ENCODE data around the gene CNNM3. TPM values are rescaled to one million over a fixed set of nuclear protein-coding genes. Genes with fewer than 3 reads are reported as not detected.

Gene CNNM3
- total RNA-seq, 2 experiments from 2014 or later: 13.5 to 18.6 TPM

GRCh38 chr2:96876269-96877041 lies 60.4 kb downstream of the CNNM3 start:
- BruUV-seq (replicated peaks): no TSS peak

GRCh38 chr2:96877042-96877451 lies 61.0 kb downstream of the CNNM3 start:
- no peaks in the 10 kb centered on the region for H3K9me2 ChIP-seq (ENCODE audit: insufficient read depth, low read length)
- no peak overlapping the region for H3K4me3 ChIP-seq (ENCODE audit: low read depth, low read length, poor library complexity, severe bottlenecking)
- ChIA-PET CTCF (ENCODE audit: unreplicated experiment) (no interaction called here), POLR2A (no interaction called here)
- no peak for TF ChIP-seq CTCF (conservative IDR thresholded peaks at IDR 0.05; ENCODE audit: low read length)
- no peak for TF ChIP-seq EZH2phosphoT487 (IDR thresholded peaks at IDR 0.05; ENCODE audit: borderline replicate concordance, low read depth, low read length)
- peaks cover 3% of the 10 kb centered on the region for H3K4me1 ChIP-seq (ENCODE audit: insufficient read depth, low read length, poor library complexity, severe bottlenecking)
- H3K79me2 ChIP-seq (ENCODE audit: insufficient read depth, low read depth, low read length): no peaks in the 10 kb centered on the region
- H2AFZ ChIP-seq (ENCODE audit: low read length): no peak overlapping the region
- DNase-seq (ENCODE audit: low spot score): no peak
- H3K4me2 ChIP-seq (ENCODE audit: low read length): no peak overlapping the region
- BruUV-seq (replicated peaks): no TSS peak
- H3K9me3 ChIP-seq (ENCODE audit: low read length): no peaks in the 10 kb centered on the region
- H3K36me3 ChIP-seq (ENCODE audit: insufficient read depth, low read length): no peaks in the 10 kb centered on the region
- no peak overlapping the region for H3K27ac ChIP-seq (ENCODE audit: low read depth, low read length, poor library complexity, severe bottlenecking)
- no peaks in the 10 kb centered on the region for H4K20me1 ChIP-seq (ENCODE audit: insufficient read depth, low read length)
- intact Hi-C loops (cut with micrococcal nuclease; ENCODE audit: unreplicated experiment): no loop called here

More at GRCh38 chr2:96876269-96877041, 60.4 kb downstream of the CNNM3 start:
- intact Hi-C loops (cut with micrococcal nuclease; ENCODE audit: unreplicated experiment): no loop called here
- Histone ChIP-seq H4K20me1 (ENCODE audit: insufficient read depth, low read length) (no peaks in the 10 kb centered on the region), H3K4me1 (ENCODE audit: insufficient read depth, low read length, poor library complexity, severe bottlenecking) (peaks cover 3% of the 10 kb centered on the region), H3K79me2 (ENCODE audit: insufficient read depth, low read depth, low read length) (no peaks in the 10 kb centered on the region), H2AFZ (ENCODE audit: low read length) (no peak overlapping the region), H3K9me3 (ENCODE audit: low read length) (no peaks in the 10 kb centered on the region), H3K36me3 (ENCODE audit: insufficient read depth, low read length) (no peaks in the 10 kb centered on the region), H3K4me2 (ENCODE audit: low read length) (no peak overlapping the region), H3K27ac (ENCODE audit: low read depth, low read length, poor library complexity, severe bottlenecking) (no peak overlapping the region), H3K9me2 (ENCODE audit: insufficient read depth, low read length) (no peaks in the 10 kb centered on the region), H3K4me3 (ENCODE audit: low read depth, low read length, poor library complexity, severe bottlenecking) (no peak overlapping the region)
- ChIA-PET POLR2A (no interaction called here), CTCF (ENCODE audit: unreplicated experiment) (no interaction called here)
- TF ChIP-seq CTCF (conservative IDR thresholded peaks at IDR 0.05; ENCODE audit: low read length) (no peak), EZH2phosphoT487 (IDR thresholded peaks at IDR 0.05; ENCODE audit: borderline replicate concordance, low read depth, low read length) (no peak)
- DNase-seq (ENCODE audit: low spot score): no peak

- TF ChIP-seq EZH2phosphoT487 (IDR thresholded peaks at IDR 0.05; ENCODE audit: borderline replicate concordance, low read depth, low read length): no peak
- no peak for TF ChIP-seq CTCF (conservative IDR thresholded peaks at IDR 0.05; ENCODE audit: low read length)
- Histone ChIP-seq H4K20me1 (ENCODE audit: insufficient read depth, low read length) (no peaks in the 10 kb centered on the region), H3K4me1 (ENCODE audit: insufficient read depth, low read length, poor library complexity, severe bottlenecking) (peaks cover 3% of the 10 kb centered on the region), H3K4me2 (ENCODE audit: low read length) (no peak overlapping the region), H3K9me2 (ENCODE audit: insufficient read depth, low read length) (no peaks in the 10 kb centered on the region), H3K4me3 (ENCODE audit: low read depth, low read length, poor library complexity, severe bottlenecking) (no peak overlapping the region), H3K9me3 (ENCODE audit: low read length) (no peaks in the 10 kb centered on the region), H2AFZ (ENCODE audit: low read length) (no peak overlapping the region), H3K36me3 (ENCODE audit: insufficient read depth, low read length) (no peaks in the 10 kb centered on the region), H3K79me2 (ENCODE audit: insufficient read depth, low read depth, low read length) (no peaks in the 10 kb centered on the region), H3K27ac (ENCODE audit: low read depth, low read length, poor library complexity, severe bottlenecking) (no peak overlapping the region)
- no TSS peak for BruUV-seq (replicated peaks)
- POLR2A ChIA-PET: no interaction called here
- no peak for DNase-seq (ENCODE audit: low spot score)
- intact Hi-C loops (cut with micrococcal nuclease; ENCODE audit: unreplicated experiment): no loop called here
- CTCF ChIA-PET (ENCODE audit: unreplicated experiment): no interaction called here
These were observed 61.6 kb downstream of the CNNM3 start for GRCh38 chr2:96877631-96878092.
